SH-SY5Y (cell line): ENCODE results near the gene PLB1.

ENCODE experiments used
- GATA2 ChIP-seq: IDR thresholded peaks from 2 replicates; pipeline ENCODE4 v1.6.1; 2011; ENCODE audit warnings: mild to moderate bottlenecking, low read depth, low read length
- GATA3 ChIP-seq: IDR thresholded peaks from 2 replicates; pipeline ENCODE4 v1.6.1; 2011; ENCODE audit warnings: low read depth, mild to moderate bottlenecking, low read length, moderate library complexity

DNA sequence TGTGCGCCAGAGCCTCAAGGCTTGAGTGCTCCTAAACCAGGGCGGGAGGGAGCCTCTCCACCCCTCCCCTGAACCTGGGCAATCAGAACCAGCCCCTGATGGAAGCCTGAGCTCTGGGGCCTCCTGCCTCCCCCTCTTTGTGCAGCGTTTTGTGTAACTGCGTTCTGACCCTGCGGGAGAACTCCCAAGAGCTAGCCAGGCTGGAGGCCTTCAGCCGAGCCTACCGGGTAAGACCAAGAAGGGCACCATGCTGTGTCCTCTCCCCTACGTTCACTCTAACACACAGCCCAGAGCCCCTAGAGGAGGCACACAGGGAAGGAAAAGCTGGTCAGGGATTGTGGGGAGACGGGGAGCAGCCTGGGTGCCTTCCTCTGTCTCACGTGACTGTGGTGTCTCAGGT lies 108.0 kb downstream of the PLB1 start:
- TF ChIP-seq GATA2 (no peak), GATA3 (no peak)
